Measurements from ENCODE around the gene RAPGEF1.

GRCh38 chr9:131704988-131705387 lies 34.9 kb downstream of the RAPGEF1 start:
- TF ChIP-seq POLR2AphosphoS5 (IDR thresholded peaks at IDR 0.05; ENCODE audit: borderline replicate concordance, low read depth, low read length) (no peak), EZH2 (IDR thresholded peaks at IDR 0.05) (no peak)

All from SK-N-MC (cell line).